Measurements from ENCODE around the gene GALK1.
A peak's percentile ranks its signal among the peaks of the same experiment; 100 is the strongest.
"Not testable (repeated sequence)": the region's sequence is repeated elsewhere in the genome, so short reads cannot be mapped to it uniquely, and the experiment has no call there.

The GALK1 gene

GRCh38 chr17:75783069-75783783 is 18.2 kb upstream of the GALK1 start:
- DNase-seq, result peak; percentile 41
- Histone ChIP-seq H3K27me3 (replicated peaks) (no peaks in the 10 kb centered on the region), H3K27ac (peak overlapping the region; percentile 100), H3K36me3 (replicated peaks) (peaks cover 8% of the 10 kb centered on the region), H3K4me3 (ENCODE audit: low read depth, low read length) (no peak overlapping the region)
- TF ChIP-seq, protein P1, sequence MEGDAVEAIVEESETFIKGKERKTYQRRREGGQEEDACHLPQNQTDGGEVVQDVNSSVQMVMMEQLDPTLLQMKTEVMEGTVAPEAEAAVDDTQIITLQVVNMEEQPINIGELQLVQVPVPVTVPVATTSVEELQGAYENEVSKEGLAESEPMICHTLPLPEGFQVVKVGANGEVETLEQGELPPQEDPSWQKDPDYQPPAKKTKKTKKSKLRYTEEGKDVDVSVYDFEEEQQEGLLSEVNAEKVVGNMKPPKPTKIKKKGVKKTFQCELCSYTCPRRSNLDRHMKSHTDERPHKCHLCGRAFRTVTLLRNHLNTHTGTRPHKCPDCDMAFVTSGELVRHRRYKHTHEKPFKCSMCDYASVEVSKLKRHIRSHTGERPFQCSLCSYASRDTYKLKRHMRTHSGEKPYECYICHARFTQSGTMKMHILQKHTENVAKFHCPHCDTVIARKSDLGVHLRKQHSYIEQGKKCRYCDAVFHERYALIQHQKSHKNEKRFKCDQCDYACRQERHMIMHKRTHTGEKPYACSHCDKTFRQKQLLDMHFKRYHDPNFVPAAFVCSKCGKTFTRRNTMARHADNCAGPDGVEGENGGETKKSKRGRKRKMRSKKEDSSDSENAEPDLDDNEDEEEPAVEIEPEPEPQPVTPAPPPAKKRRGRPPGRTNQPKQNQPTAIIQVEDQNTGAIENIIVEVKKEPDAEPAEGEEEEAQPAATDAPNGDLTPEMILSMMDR (IDR thresholded peaks at IDR 0.05; ENCODE audit: low read depth, low read length, missing control alignments), result peak; percentile 59
- in situ Hi-C loops (cut with HindIII; ENCODE audit: low pct_ligation_motif_present, low sequenced_read_pairs), result no loop called here

- in situ Hi-C loops (cut with HindIII; ENCODE audit: low pct_ligation_motif_present, low sequenced_read_pairs), result no loop called here
- Histone ChIP-seq H3K4me3 (ENCODE audit: low read depth, low read length) (no peak overlapping the region), H3K27ac (no peak overlapping the region), H3K36me3 (replicated peaks) (peaks cover 25% of the 10 kb centered on the region), H3K27me3 (replicated peaks) (no peaks in the 10 kb centered on the region)
- no peak for DNase-seq
- TF ChIP-seq, protein P1 (IDR thresholded peaks at IDR 0.05; ENCODE audit: low read depth, low read length, missing control alignments), result no peak
These were observed 15.2 kb upstream of the GALK1 start for GRCh38 chr17:75779987-75780889.

DNA sequence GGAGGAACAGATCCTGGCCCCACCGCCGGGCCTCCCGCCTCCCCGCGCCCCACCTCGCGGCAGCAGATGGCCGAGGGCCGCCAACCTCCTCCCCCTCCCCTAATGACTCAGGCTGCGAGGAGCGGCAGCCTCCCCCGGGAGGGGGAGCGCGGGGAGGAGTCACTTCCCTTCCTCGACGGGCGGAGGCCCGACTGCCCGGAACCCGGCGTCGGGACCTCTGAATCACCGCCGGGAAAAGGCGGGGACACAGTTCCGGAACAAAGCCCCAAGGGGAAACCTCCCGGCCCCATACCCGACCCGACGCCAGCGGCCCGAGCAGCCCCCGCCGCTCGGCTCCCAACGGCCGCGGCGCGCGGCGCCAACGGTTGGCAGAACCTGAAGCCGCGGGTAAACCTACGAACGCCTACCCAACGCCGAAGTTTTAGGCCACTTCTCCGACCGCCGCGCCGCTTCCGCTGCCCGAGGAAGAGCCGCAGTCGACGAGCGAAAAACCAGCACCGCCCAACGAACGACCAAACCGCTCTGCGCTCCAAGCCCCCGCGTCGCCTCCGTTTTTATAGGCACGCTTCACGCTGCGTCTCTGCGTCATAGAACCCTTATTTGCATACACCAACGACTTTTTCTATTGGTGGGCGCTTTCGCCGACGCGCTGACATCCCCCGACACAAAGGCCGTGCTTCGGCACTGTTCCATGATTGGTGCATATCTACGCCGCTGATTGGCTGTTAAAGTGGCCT is 14.4 kb upstream of the GALK1 start:
- Histone ChIP-seq H3K36me3 (replicated peaks) (peaks cover 25% of the 10 kb centered on the region), H3K27me3 (replicated peaks) (no peaks in the 10 kb centered on the region), H3K4me3 (ENCODE audit: low read depth, low read length) (peak overlapping the region; percentile 94), H3K27ac (peak overlapping the region; percentile 99)
- in situ Hi-C loops (cut with HindIII; ENCODE audit: low pct_ligation_motif_present, low sequenced_read_pairs), result no loop called here
- peak; percentile 99 for DNase-seq
- TF ChIP-seq, protein P1 (IDR thresholded peaks at IDR 0.05; ENCODE audit: low read depth, low read length, missing control alignments), result no peak

- Histone ChIP-seq H3K4me3 (ENCODE audit: low read depth, low read length) (peak overlapping the region; percentile 94), H3K36me3 (replicated peaks) (peaks cover 25% of the 10 kb centered on the region), H3K27me3 (replicated peaks) (no peaks in the 10 kb centered on the region), H3K27ac (peak overlapping the region; percentile 99)
- no peak for DNase-seq
- TF ChIP-seq, protein P1 (IDR thresholded peaks at IDR 0.05; ENCODE audit: low read depth, low read length, missing control alignments), result peak; percentile 69
- in situ Hi-C loops (cut with HindIII; ENCODE audit: low pct_ligation_motif_present, low sequenced_read_pairs), result no loop called here
These were observed 13.9 kb upstream of the GALK1 start for GRCh38 chr17:75778861-75779249.

GRCh38 chr17:75778066-75778860 is 13.3 kb upstream of the GALK1 start:
- Histone ChIP-seq H3K4me3 (ENCODE audit: low read depth, low read length) (peak overlapping the region; percentile 94), H3K36me3 (replicated peaks) (peaks cover 25% of the 10 kb centered on the region), H3K27ac (peak overlapping the region; percentile 99)
- DNase-seq; in situ Hi-C loops (cut with HindIII; ENCODE audit: low pct_ligation_motif_present, low sequenced_read_pairs); H3K27me3 ChIP-seq (replicated peaks): not testable (repeated sequence)
